Osteoblast (primary cell): ENCODE results near the gene ENPP7. TPM values are rescaled to one million over a fixed set of nuclear protein-coding genes. Genes with fewer than 3 reads are reported as not detected.

ENCODE experiments used
- DNase-seq: peaks from one replicate; pipeline ENCODE4 v3.0.0; 2011; ENCODE audit warnings: low spot score, mixed read lengths; ENCODE audit not compliant: insufficient read length; ENCODE audit errors: missing footprints
- H2AFZ ChIP-seq: 2 replicates; pipeline ENCODE4 v1.6.0; 2011; ENCODE audit warnings: mild to moderate bottlenecking, low read length
- H3K27ac ChIP-seq: 2 replicates; pipeline ENCODE4 v1.5.1; 2011; ENCODE audit warnings: mild to moderate bottlenecking, low read depth, low read length, moderate library complexity
- H3K27me3 ChIP-seq: 2 replicates; pipeline ENCODE4 v1.6.0; 2012; ENCODE audit warnings: mild to moderate bottlenecking, control low read depth, inconsistent platforms, low read length, moderate library complexity; ENCODE audit not compliant: insufficient read depth
- H3K36me3 ChIP-seq: 2 replicates; pipeline ENCODE4 v1.5.1; 2011; ENCODE audit warnings: mild to moderate bottlenecking, low read length, control low read depth, moderate library complexity; ENCODE audit not compliant: insufficient read depth
- H3K4me1 ChIP-seq: 2 replicates; pipeline ENCODE4 v1.5.1; 2011; ENCODE audit warnings: mild to moderate bottlenecking, low read length, control low read depth, moderate library complexity; ENCODE audit not compliant: insufficient read depth
- H3K4me2 ChIP-seq: 2 replicates; pipeline ENCODE4 v1.6.0; 2011; ENCODE audit warnings: mild to moderate bottlenecking, low read length; ENCODE audit not compliant: insufficient read depth
- H3K4me3 ChIP-seq: fragments of 200-600 bp; sonication (generic); 3 replicates; pipeline ENCODE4 v1.5.1; 2012; ENCODE audit warnings: mild to moderate bottlenecking, low read length, inconsistent platforms; ENCODE audit not compliant: insufficient read depth
- H3K79me2 ChIP-seq: 2 replicates; pipeline ENCODE4 v1.6.0; 2012; ENCODE audit warnings: mild to moderate bottlenecking, low read length, control low read depth, inconsistent platforms; ENCODE audit not compliant: insufficient read depth
- H3K9me3 ChIP-seq: 2 replicates; pipeline ENCODE4 v1.5.1; 2011; ENCODE audit warnings: low read depth, low read length, control low read depth
- H4K20me1 ChIP-seq: 2 replicates; pipeline ENCODE4 v1.6.0; 2012; ENCODE audit warnings: mild to moderate bottlenecking, low read length, control low read depth; ENCODE audit not compliant: insufficient read depth
- total RNA-seq: library from RNA; depleted of rRNA; stranded (reverse); fragments of >200 nt; gene quantifications from 2 replicates; pipeline ENCODE4 v1.2.3, GENCODE V29; 2012
- TF ChIP-seq, protein P1 (sequence below): IDR thresholded peaks from 2 replicates; pipeline ENCODE4 v1.5.1; 2011; ENCODE audit warnings: mild to moderate bottlenecking, low read depth, low read length, moderate library complexity; ENCODE audit errors: extremely low read depth

The ENPP7 gene
- total RNA-seq, 1 donor: not detected

DNA sequence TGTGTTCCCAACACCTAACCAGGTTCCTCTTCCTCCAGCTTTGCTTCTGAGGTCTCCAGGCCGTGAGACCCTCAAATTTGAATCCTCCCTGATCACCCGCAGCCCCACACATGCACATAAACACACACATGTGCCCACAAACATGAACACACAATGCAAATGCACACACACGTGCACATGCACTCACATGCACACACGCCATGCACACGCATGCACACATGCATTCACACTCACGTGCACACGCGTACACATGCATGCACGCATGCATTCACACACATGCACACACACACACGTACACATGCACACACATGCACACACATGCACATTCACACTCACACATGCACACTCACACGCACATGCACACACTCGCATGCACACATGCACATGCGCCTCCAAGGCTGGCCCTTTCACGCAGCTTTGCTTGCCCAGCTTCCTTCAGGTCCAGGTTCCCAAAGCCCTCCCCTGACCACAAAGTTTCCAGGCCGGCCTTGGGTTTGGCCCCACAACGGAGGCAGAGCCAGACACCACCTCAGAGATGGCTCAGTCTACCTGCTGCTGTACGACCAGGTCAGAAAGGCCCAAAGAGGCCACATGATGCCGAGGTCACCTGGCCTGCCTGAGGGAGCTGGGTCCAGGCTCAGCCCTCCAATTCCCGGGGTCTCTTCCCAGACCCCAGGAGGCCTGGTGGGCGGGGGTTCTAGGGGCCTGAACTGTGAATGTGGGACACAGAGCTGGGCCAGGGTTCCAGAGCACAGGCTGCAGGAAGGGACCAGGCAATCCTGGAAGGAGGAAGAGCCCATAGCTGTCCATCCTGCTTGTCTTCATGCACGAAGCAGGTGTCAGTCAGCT, 39.5 kb upstream of the ENPP7 start:
- H2AFZ ChIP-seq: no peak overlapping the region
- H3K27ac ChIP-seq: no peak overlapping the region
- H3K4me1 ChIP-seq: no peaks in the 10 kb centered on the region
- no peak overlapping the region for H3K4me2 ChIP-seq
- TF ChIP-seq, protein P1, sequence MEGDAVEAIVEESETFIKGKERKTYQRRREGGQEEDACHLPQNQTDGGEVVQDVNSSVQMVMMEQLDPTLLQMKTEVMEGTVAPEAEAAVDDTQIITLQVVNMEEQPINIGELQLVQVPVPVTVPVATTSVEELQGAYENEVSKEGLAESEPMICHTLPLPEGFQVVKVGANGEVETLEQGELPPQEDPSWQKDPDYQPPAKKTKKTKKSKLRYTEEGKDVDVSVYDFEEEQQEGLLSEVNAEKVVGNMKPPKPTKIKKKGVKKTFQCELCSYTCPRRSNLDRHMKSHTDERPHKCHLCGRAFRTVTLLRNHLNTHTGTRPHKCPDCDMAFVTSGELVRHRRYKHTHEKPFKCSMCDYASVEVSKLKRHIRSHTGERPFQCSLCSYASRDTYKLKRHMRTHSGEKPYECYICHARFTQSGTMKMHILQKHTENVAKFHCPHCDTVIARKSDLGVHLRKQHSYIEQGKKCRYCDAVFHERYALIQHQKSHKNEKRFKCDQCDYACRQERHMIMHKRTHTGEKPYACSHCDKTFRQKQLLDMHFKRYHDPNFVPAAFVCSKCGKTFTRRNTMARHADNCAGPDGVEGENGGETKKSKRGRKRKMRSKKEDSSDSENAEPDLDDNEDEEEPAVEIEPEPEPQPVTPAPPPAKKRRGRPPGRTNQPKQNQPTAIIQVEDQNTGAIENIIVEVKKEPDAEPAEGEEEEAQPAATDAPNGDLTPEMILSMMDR: no peak
- H3K9me3 ChIP-seq: no peaks in the 10 kb centered on the region
- no peak overlapping the region for H3K4me3 ChIP-seq
- H4K20me1 ChIP-seq: no peaks in the 10 kb centered on the region
- peaks cover 16% of the 10 kb centered on the region for H3K27me3 ChIP-seq
- no peaks in the 10 kb centered on the region for H3K79me2 ChIP-seq
- no peak for DNase-seq
- H3K36me3 ChIP-seq: no peaks in the 10 kb centered on the region

GRCh38 chr17:79691931-79692330, 38.8 kb upstream of the ENPP7 start:
- H3K27ac ChIP-seq: no peak overlapping the region
- no peak for DNase-seq

GRCh38 chr17:79693419-79693818, 37.3 kb upstream of the ENPP7 start:
- Histone ChIP-seq H3K27me3 (peaks cover 19% of the 10 kb centered on the region), H3K79me2 (no peaks in the 10 kb centered on the region), H3K36me3 (no peaks in the 10 kb centered on the region), H3K9me3 (no peaks in the 10 kb centered on the region), H3K27ac (no peak overlapping the region), H3K4me3 (no peak overlapping the region), H3K4me2 (no peak overlapping the region), H3K4me1 (no peaks in the 10 kb centered on the region), H4K20me1 (no peaks in the 10 kb centered on the region), H2AFZ (no peak overlapping the region)
- TF ChIP-seq, protein P1: no peak
- no peak for DNase-seq

More at GRCh38 chr17:79691931-79692330, 38.8 kb upstream of the ENPP7 start:
- H3K27me3 ChIP-seq: peaks cover 17% of the 10 kb centered on the region
- no peaks in the 10 kb centered on the region for H3K9me3 ChIP-seq
- no peak overlapping the region for H3K4me3 ChIP-seq
- no peaks in the 10 kb centered on the region for H3K4me1 ChIP-seq
- no peak overlapping the region for H3K4me2 ChIP-seq
- no peaks in the 10 kb centered on the region for H3K79me2 ChIP-seq
- H3K36me3 ChIP-seq: no peaks in the 10 kb centered on the region
- no peak overlapping the region for H2AFZ ChIP-seq
- TF ChIP-seq, protein P1: no peak
- no peaks in the 10 kb centered on the region for H4K20me1 ChIP-seq

GRCh38 chr17:79695293-79695790, 35.4 kb upstream of the ENPP7 start:
- H3K9me3 ChIP-seq: no peaks in the 10 kb centered on the region
- no peak for DNase-seq
- no peaks in the 10 kb centered on the region for H4K20me1 ChIP-seq
- TF ChIP-seq, protein P1: no peak
- no peak overlapping the region for H3K4me2 ChIP-seq
- H2AFZ ChIP-seq: no peak overlapping the region
- H3K4me1 ChIP-seq: no peaks in the 10 kb centered on the region
- no peak overlapping the region for H3K4me3 ChIP-seq
- no peaks in the 10 kb centered on the region for H3K36me3 ChIP-seq
- H3K79me2 ChIP-seq: no peaks in the 10 kb centered on the region
- H3K27ac ChIP-seq: no peak overlapping the region
- H3K27me3 ChIP-seq: peaks cover 19% of the 10 kb centered on the region
